ENCODE measurements around the gene RPL29.

Gene RPL29

DNA sequence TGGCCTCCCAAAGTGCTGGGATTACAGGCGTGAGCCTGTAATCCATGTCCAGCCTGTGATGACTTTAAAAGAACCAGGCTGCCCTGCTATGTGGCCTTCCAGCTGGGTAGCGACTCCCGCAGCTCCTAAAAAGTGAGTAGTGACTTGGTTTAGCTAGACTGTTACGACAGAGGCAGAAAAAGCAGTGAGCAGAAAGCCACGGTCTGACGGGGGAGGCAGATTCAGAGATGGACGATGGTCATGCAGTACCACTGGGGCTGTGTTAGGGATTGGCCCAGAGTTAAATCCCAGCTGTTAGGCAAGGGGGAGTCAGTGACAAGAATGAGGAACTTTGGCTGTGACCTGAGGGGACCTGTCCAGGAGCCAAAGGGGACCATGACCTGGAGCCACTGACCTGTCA, 3.1 kb upstream of the RPL29 start:
- Histone ChIP-seq H3K79me2 (ENCODE audit: insufficient read depth, low read length) (peaks cover 17% of the 10 kb centered on the region), H3K27me3 (ENCODE audit: low read length) (no peaks in the 10 kb centered on the region), H3K27ac (ENCODE audit: low read depth, low read length) (no peak overlapping the region), H3K36me3 (ENCODE audit: low read length) (peaks cover 13% of the 10 kb centered on the region), H3K4me2 (ENCODE audit: low read depth, low read length, poor library complexity, severe bottlenecking) (no peak overlapping the region), H3K4me3 (ENCODE audit: insufficient read depth, low read length, poor library complexity, severe bottlenecking) (no peak overlapping the region), H2AFZ (ENCODE audit: low read depth, low read length, severe bottlenecking) (no peak overlapping the region), H3K9ac (ENCODE audit: low read length) (no peak overlapping the region), H3K9me3 (ENCODE audit: insufficient read depth, low read length) (no peaks in the 10 kb centered on the region), H4K20me1 (ENCODE audit: low read depth, low read length) (no peaks in the 10 kb centered on the region), H3K9me2 (replicated peaks; ENCODE audit: insufficient read depth, low read length) (no peaks in the 10 kb centered on the region), H3F3A (ENCODE audit: insufficient read depth) (peaks cover 11% of the 10 kb centered on the region)
- TF ChIP-seq, protein P1, sequence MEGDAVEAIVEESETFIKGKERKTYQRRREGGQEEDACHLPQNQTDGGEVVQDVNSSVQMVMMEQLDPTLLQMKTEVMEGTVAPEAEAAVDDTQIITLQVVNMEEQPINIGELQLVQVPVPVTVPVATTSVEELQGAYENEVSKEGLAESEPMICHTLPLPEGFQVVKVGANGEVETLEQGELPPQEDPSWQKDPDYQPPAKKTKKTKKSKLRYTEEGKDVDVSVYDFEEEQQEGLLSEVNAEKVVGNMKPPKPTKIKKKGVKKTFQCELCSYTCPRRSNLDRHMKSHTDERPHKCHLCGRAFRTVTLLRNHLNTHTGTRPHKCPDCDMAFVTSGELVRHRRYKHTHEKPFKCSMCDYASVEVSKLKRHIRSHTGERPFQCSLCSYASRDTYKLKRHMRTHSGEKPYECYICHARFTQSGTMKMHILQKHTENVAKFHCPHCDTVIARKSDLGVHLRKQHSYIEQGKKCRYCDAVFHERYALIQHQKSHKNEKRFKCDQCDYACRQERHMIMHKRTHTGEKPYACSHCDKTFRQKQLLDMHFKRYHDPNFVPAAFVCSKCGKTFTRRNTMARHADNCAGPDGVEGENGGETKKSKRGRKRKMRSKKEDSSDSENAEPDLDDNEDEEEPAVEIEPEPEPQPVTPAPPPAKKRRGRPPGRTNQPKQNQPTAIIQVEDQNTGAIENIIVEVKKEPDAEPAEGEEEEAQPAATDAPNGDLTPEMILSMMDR (IDR thresholded peaks at IDR 0.05; ENCODE audit: insufficient read depth, low read length, poor library complexity, severe bottlenecking): no peak
- no peak for TF ChIP-seq EZH2phosphoT487 (conservative IDR thresholded peaks at IDR 0.05; ENCODE audit: low read length)

DNA sequence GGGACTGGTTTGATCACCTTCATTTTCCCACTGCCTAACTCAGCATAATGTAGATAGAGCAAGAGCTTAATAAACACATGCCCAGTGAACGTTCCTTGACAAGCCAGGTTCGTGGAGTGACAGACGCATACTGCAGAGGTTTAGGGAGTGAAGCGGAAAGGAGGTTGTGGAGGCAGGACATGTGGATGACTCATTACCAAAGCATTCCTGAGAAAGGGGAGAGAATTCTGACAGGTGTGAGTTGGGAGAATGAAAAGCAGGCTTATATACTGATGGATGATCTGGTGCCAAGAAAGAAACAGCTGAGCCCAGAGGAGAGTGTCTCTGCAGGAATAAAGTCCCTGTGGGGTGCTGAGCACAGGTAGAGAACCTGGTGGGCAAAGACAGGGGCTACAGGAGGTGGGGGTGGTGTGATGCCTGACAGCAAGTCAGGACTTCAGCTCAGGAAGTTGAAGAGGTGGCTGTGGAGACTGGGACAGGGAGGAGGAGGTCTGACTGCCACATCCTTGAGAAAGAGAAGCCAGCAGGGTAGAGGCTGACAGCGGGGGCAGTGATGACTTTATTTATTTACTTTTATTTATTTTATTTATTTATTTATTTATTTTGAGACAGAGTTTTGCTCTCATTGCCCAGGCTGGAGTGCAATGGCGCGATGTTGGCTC, 2.4 kb upstream of the RPL29 start:
- no peak overlapping the region for H3K27ac ChIP-seq (ENCODE audit: low read depth, low read length)
- H2AFZ ChIP-seq (ENCODE audit: low read depth, low read length, severe bottlenecking): no peak overlapping the region
- H3K36me3 ChIP-seq (ENCODE audit: low read length): peaks cover 13% of the 10 kb centered on the region
- no peaks in the 10 kb centered on the region for H4K20me1 ChIP-seq (ENCODE audit: low read depth, low read length)
- no peak overlapping the region for H3K4me3 ChIP-seq (ENCODE audit: insufficient read depth, low read length, poor library complexity, severe bottlenecking)
- H3K9me3 ChIP-seq (ENCODE audit: insufficient read depth, low read length): no peaks in the 10 kb centered on the region
- H3K27me3 ChIP-seq (ENCODE audit: low read length): no peaks in the 10 kb centered on the region
- 0 out of 2 replicates have a peak overlapping the region, but pooled peaks have one; percentile 3 for H3K9ac ChIP-seq (ENCODE audit: low read length)
- peaks cover 20% of the 10 kb centered on the region for H3K79me2 ChIP-seq (ENCODE audit: insufficient read depth, low read length)
- H3K4me2 ChIP-seq (ENCODE audit: low read depth, low read length, poor library complexity, severe bottlenecking): no peak overlapping the region
- TF ChIP-seq, protein P1 (IDR thresholded peaks at IDR 0.05; ENCODE audit: insufficient read depth, low read length, poor library complexity, severe bottlenecking): no peak
- no peak for TF ChIP-seq EZH2phosphoT487 (conservative IDR thresholded peaks at IDR 0.05; ENCODE audit: low read length)
- H3F3A ChIP-seq (ENCODE audit: insufficient read depth): peaks cover 11% of the 10 kb centered on the region
- no peaks in the 10 kb centered on the region for H3K9me2 ChIP-seq (replicated peaks; ENCODE audit: insufficient read depth, low read length)

DNA sequence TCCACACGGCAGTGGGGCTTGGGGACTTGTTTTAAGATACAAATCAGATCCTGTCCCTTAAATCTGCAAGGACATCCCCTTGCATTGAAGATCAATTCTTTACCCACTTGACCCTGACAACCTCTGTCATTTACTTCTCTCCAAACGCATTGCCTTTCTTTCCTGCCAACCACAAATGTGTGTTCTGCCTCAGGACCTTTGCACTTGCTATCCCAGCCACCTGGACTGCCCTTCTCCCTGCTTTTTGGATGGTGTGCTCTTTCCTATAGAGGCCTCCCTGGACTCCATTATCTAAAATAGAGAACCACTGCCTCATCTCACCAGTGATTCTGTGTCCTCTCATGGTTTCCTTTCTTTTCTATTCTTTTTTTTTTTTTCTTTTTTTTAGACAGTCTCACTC, 1.5 kb upstream of the RPL29 start:
- Histone ChIP-seq H3K79me2 (ENCODE audit: insufficient read depth, low read length) (peaks cover 20% of the 10 kb centered on the region), H3K4me2 (ENCODE audit: low read depth, low read length, poor library complexity, severe bottlenecking) (no peak overlapping the region), H3K9me3 (ENCODE audit: insufficient read depth, low read length) (no peaks in the 10 kb centered on the region), H4K20me1 (ENCODE audit: low read depth, low read length) (no peaks in the 10 kb centered on the region), H3K9ac (ENCODE audit: low read length) (no peak overlapping the region), H3K27me3 (ENCODE audit: low read length) (no peaks in the 10 kb centered on the region), H3K36me3 (ENCODE audit: low read length) (peaks cover 21% of the 10 kb centered on the region), H3F3A (ENCODE audit: insufficient read depth) (peaks cover 18% of the 10 kb centered on the region), H3K9me2 (replicated peaks; ENCODE audit: insufficient read depth, low read length) (no peaks in the 10 kb centered on the region), H3K27ac (ENCODE audit: low read depth, low read length) (no peak overlapping the region), H3K4me3 (ENCODE audit: insufficient read depth, low read length, poor library complexity, severe bottlenecking) (no peak overlapping the region), H2AFZ (ENCODE audit: low read depth, low read length, severe bottlenecking) (no peak overlapping the region)
- TF ChIP-seq, protein P1 (IDR thresholded peaks at IDR 0.05; ENCODE audit: insufficient read depth, low read length, poor library complexity, severe bottlenecking): no peak
- no peak for TF ChIP-seq EZH2phosphoT487 (conservative IDR thresholded peaks at IDR 0.05; ENCODE audit: low read length)

Data from SU-DHL-6 (cell line).